GM23248 (cell line): ENCODE data around the gene CLIC6. TPM values are rescaled to one million over a fixed set of nuclear protein-coding genes. Genes with fewer than 3 reads are reported as not detected.

Source experiments
- DNase-seq: peaks from one replicate; pipeline ENCODE4 v3.0.0-alpha.2; 2015
- H2AFZ ChIP-seq: fragments of 200-600 bp; sonication (generic); 2 replicates; pipeline ENCODE4 v1.6.1; 2016; ENCODE audit warnings: antibody characterized with exemption
- H3F3A ChIP-seq: fragments of 200-600 bp; sonication (generic); 2 replicates; pipeline ENCODE4 v1.6.1; 2016; ENCODE audit warnings: mild to moderate bottlenecking, antibody characterized with exemption, mixed run types; ENCODE audit not compliant: insufficient read depth
- H3K27ac ChIP-seq: fragments of 200-600 bp; sonication (generic); 2 replicates; pipeline ENCODE4 v1.5.1; 2016; ENCODE audit warnings: mild to moderate bottlenecking
- H3K27me3 ChIP-seq: fragments of 200-600 bp; sonication (generic); replicated peaks from 2 replicates; pipeline ENCODE4 v1.6.1; 2016; ENCODE audit warnings: mild to moderate bottlenecking; ENCODE audit not compliant: insufficient read depth
- H3K36me3 ChIP-seq: fragments of 200-600 bp; sonication (generic); 2 replicates; pipeline ENCODE4 v1.6.1; 2016; ENCODE audit warnings: low read depth, mild to moderate bottlenecking
- H3K4me1 ChIP-seq: fragments of 200-600 bp; sonication (generic); 2 replicates; pipeline ENCODE4 v1.6.1; 2016; ENCODE audit warnings: mild to moderate bottlenecking; ENCODE audit not compliant: insufficient read depth
- H3K4me2 ChIP-seq: fragments of 200-600 bp; sonication (generic); one replicate; pipeline ENCODE4 v1.6.1; 2016; ENCODE audit warnings: mild to moderate bottlenecking; ENCODE audit not compliant: unreplicated experiment
- H3K4me3 ChIP-seq: fragments of 200-600 bp; sonication (generic); 2 replicates; pipeline ENCODE4 v1.5.1; 2016; ENCODE audit warnings: mild to moderate bottlenecking
- H3K79me2 ChIP-seq: fragments of 200-600 bp; sonication (generic); 2 replicates; pipeline ENCODE4 v1.6.1; 2016; ENCODE audit warnings: mild to moderate bottlenecking; ENCODE audit not compliant: insufficient read depth
- H3K9ac ChIP-seq: fragments of 200-600 bp; sonication (generic); 2 replicates; pipeline ENCODE4 v1.6.1; 2016; ENCODE audit warnings: mild to moderate bottlenecking
- H3K9me2 ChIP-seq: fragments of 200-600 bp; sonication (generic); 2 replicates; pipeline ENCODE4 v1.6.1; 2016; ENCODE audit warnings: mixed run types, mild to moderate bottlenecking, moderate library complexity; ENCODE audit not compliant: insufficient read depth
- H3K9me3 ChIP-seq: fragments of 200-600 bp; sonication (generic); one replicate; pipeline ENCODE4 v1.6.1; 2017; ENCODE audit warnings: low read depth
- H4K20me1 ChIP-seq: fragments of 200-600 bp; sonication (generic); 2 replicates; pipeline ENCODE4 v1.6.0; 2016; ENCODE audit not compliant: insufficient read depth
- EZH2 ChIP-seq: fragments of 200-600 bp; sonication (generic); IDR thresholded peaks from 2 replicates; pipeline ENCODE4 v1.6.1; 2018; ENCODE audit warnings: antibody characterized with exemption, mild to moderate bottlenecking; ENCODE audit not compliant: insufficient read depth, poor library complexity, severe bottlenecking
- EZH2phosphoT487 ChIP-seq: fragments of 200-600 bp; sonication (generic); IDR thresholded peaks from 2 replicates; pipeline ENCODE4 v1.6.1; 2018; ENCODE audit warnings: antibody characterized with exemption, moderate library complexity, mild to moderate bottlenecking, low read depth; ENCODE audit not compliant: insufficient read depth
- WGBS, 2 experiments: methylation state at CpG; one replicate each; pipeline ENCODE4 v1.1.6; 2015 to 2017; ENCODE audit warnings: low lambda C conversion rate in 2 of 2, low coverage in 1 of 2; ENCODE audit errors: missing lambda C conversion rate in 2 of 2; 5-methylcytosine and 5-hydroxymethylcytosine counted together
- in situ Hi-C: fragments of 300-500 bp; cut with MboI; formaldehyde crosslinking; loops from 2 replicates; pipeline ENCODE4 v1.15.0; 2020
- polyA plus RNA-seq: library from polyadenylated mRNA; unstranded; fragments of >200 nt; fragmentation: Nextera tagmentation; extraction: Ambion mirVana; gene quantifications from 2 replicates; pipeline ENCODE4 v1.2.1, GENCODE V29; 2016
- total RNA-seq: library from RNA; depleted of rRNA; stranded (reverse); fragments of >200 nt; shearing (Covaris generic); gene quantifications from 2 replicates; pipeline ENCODE4 v1.2.3, GENCODE V29; 2014

Gene CLIC6
- total and polyA plus RNA-seq, 2 experiments from 2014 or later = 0.08 TPM; not detected in 1

DNA sequence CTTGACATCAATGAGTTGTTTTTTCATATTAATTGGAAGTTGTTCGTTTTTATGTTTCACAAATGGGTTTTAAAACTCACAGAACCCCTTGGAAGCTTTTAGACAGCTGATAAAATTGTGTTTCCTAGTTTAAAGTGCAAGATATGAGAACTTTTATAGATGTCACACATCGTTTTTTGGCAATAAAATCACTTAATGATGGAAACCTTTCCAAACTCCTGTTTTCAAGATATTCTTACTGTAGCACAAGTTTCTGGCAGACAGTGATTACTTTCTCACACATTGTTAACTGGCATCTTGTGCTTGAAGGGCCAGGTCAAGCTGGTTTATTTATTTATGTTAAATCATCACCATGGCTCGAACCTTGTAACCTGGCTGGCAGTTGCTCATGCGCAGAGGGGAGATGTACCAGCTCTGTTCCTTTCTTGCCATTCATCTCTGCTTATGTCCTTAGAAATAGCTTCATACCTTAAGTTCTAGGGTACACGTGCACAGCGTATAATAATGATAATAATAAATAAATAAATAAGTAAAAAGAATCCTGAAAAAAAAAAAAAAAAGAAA, 43.7 kb upstream of the CLIC6 start:
- TF ChIP-seq EZH2 (no peak), EZH2phosphoT487 (no peak)
- Histone ChIP-seq H3K9me2 (no peaks in the 10 kb centered on the region), H4K20me1 (no peaks in the 10 kb centered on the region), H3K36me3 (no peaks in the 10 kb centered on the region), H3K4me1 (no peaks in the 10 kb centered on the region), H3K4me3 (no peak overlapping the region), H3K27ac (no peak overlapping the region), H2AFZ (no peak overlapping the region), H3F3A (no peaks in the 10 kb centered on the region), H3K4me2 (no peak overlapping the region), H3K79me2 (no peaks in the 10 kb centered on the region), H3K9me3 (no peaks in the 10 kb centered on the region), H3K27me3 (peaks cover 11% of the 10 kb centered on the region), H3K9ac (no peak overlapping the region)
- 39 to 48% methylated on average over 6 of the region's 6 CpGs for WGBS, 2 experiments
- in situ Hi-C loops = loop anchor here (25.0 kb wide), 2 partner anchors 388 to 713 kb away; partner anchors contain the start of gene ATP5PO
- DNase-seq = no peak

DNA sequence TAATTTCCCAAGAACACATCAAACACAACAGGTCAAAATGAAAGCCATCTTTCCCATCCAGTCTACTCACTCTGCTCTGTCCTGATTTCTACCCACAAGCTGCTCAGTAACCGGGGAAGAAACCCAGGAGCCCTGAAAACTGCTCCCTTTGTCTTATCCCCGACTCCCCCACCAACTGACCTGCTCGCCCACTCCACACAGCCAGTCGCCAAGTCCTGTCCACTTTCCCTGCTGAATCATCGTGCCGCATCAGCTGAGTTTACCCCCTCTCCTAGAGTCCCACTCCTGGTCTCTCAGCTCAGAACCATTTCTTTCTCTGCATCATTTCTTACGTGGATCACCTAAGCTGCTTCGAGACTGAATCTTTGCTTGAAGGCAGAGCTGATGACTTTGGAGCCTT, 42.7 kb upstream of the CLIC6 start:
- no peak overlapping the region for H3K27ac ChIP-seq
- no peak overlapping the region for H2AFZ ChIP-seq
- no peak overlapping the region for H3K4me2 ChIP-seq
- no peaks in the 10 kb centered on the region for H3K9me2 ChIP-seq
- H4K20me1 ChIP-seq = no peaks in the 10 kb centered on the region
- no peaks in the 10 kb centered on the region for H3K36me3 ChIP-seq
- no peak overlapping the region for H3K4me3 ChIP-seq
- no peak overlapping the region for H3K9ac ChIP-seq
- DNase-seq = no peak
- H3K4me1 ChIP-seq = no peaks in the 10 kb centered on the region
- in situ Hi-C loops = loop anchor here (25.0 kb wide), 2 partner anchors 389 to 714 kb away; partner anchors contain the start of gene ATP5PO
- H3K9me3 ChIP-seq = no peaks in the 10 kb centered on the region
- H3K27me3 ChIP-seq = peaks cover 11% of the 10 kb centered on the region
- 79 to 87% methylated on average over 8 of the region's 8 CpGs for WGBS, 2 experiments
- H3F3A ChIP-seq = no peaks in the 10 kb centered on the region
- no peak for TF ChIP-seq EZH2
- TF ChIP-seq EZH2phosphoT487 = no peak
- no peaks in the 10 kb centered on the region for H3K79me2 ChIP-seq

DNA sequence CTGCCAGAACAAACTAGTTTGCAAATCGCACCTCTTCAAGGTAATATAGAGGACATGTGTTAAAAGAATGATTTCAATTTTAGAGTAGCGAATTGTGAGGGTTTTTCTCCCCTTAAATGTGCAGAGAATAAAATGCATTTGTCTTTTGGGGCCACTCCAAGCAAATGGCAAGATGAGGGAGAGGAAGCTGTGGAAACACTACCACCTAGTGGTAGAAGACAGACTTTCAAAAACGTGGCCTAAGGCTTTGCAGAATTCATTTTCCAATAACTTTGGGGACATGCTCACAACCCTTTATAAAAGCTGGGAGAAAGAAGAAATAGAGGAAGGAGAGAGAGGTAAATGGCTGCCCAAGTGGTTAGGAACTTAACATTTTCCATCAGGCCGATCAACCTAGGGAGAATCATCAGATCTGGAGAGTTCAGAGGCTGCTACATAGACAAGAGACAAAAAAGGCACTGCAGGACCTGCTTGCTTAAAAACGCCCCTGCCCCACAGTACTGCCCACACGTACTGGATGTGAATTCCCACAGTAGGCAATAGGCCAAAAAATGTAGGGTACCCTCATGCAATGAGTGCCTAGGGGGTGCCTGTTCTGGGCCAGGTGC, 38.2 kb upstream of the CLIC6 start:
- Histone ChIP-seq H3K36me3 (no peaks in the 10 kb centered on the region), H3K9me2 (no peaks in the 10 kb centered on the region), H3F3A (no peaks in the 10 kb centered on the region), H3K4me2 (no peak overlapping the region), H3K9ac (no peak overlapping the region), H3K27me3 (peaks cover 38% of the 10 kb centered on the region), H4K20me1 (no peaks in the 10 kb centered on the region), H3K4me1 (no peaks in the 10 kb centered on the region), H3K9me3 (no peaks in the 10 kb centered on the region), H3K4me3 (no peak overlapping the region), H2AFZ (no peak overlapping the region), H3K27ac (no peak overlapping the region), H3K79me2 (no peaks in the 10 kb centered on the region)
- 1 to 2% methylated on average over 6 of the region's 6 CpGs for WGBS, 2 experiments
- peak; percentile 74 for DNase-seq
- TF ChIP-seq EZH2 (no peak), EZH2phosphoT487 (no peak)
- in situ Hi-C loops = loop anchor here (25.0 kb wide), 2 partner anchors 393 to 718 kb away; partner anchors contain the start of gene ATP5PO

GRCh38 chr21:34632498-34632897, 36.3 kb upstream of the CLIC6 start:
- H3K4me3 ChIP-seq = no peak overlapping the region
- H3K9me3 ChIP-seq = no peaks in the 10 kb centered on the region
- no peak overlapping the region for H2AFZ ChIP-seq
- H3F3A ChIP-seq = no peaks in the 10 kb centered on the region
- no peak for DNase-seq
- no peak for TF ChIP-seq EZH2phosphoT487
- TF ChIP-seq EZH2 = no peak
- H3K79me2 ChIP-seq = no peaks in the 10 kb centered on the region
- WGBS, 2 experiments = 45 to 55% methylated on average over 4 of the region's 4 CpGs
- H3K27ac ChIP-seq = no peak overlapping the region
- in situ Hi-C loops = loop anchor here (25.0 kb wide), 2 partner anchors 395 to 720 kb away; partner anchors contain the start of gene ATP5PO
- no peak overlapping the region for H3K4me2 ChIP-seq
- no peaks in the 10 kb centered on the region for H3K9me2 ChIP-seq
- no peaks in the 10 kb centered on the region for H4K20me1 ChIP-seq
- no peak overlapping the region for H3K9ac ChIP-seq
- H3K4me1 ChIP-seq = no peaks in the 10 kb centered on the region
- no peaks in the 10 kb centered on the region for H3K36me3 ChIP-seq
- peaks cover 46% of the 10 kb centered on the region for H3K27me3 ChIP-seq
